GM10248 (cell line): ENCODE measurements around the gene BTF3L4.
A peak's percentile ranks its signal among the peaks of the same experiment; 100 is the strongest.

Source experiments
- CTCF ChIA-PET: fragments of 300-600 bp; sonication (Branson Sonifier 250); formaldehyde crosslinking; extraction: SDS; loops from one replicate; lab custom pipeline; 2021; ENCODE audit warnings: antibody characterized with exemption; lab: Yijun Ruan, JAX
- POLR2A ChIA-PET: fragments of 350-650 bp; sonication (Branson Sonifier 250); formaldehyde crosslinking; extraction: SDS; loops from one replicate; lab custom pipeline; 2020; ENCODE audit warnings: antibody characterized with exemption; lab: Yijun Ruan, JAX
- DNase-seq: peaks from one replicate; pipeline ENCODE4 v3.0.0; 2012; ENCODE audit errors: extremely low spot score
- CTCF ChIP-seq: IDR thresholded peaks from 2 replicates; pipeline ENCODE4 v1.5.1; 2012; ENCODE audit warnings: mild to moderate bottlenecking, low read depth; ENCODE audit errors: extremely low read depth, missing control alignments, control extremely low read depth

BTF3L4 gene

GRCh38 chr1:52056163-52056936, at the start of gene BTF3L4:
Gene BTF3L4, plus strand, starts transcription at chr1:52056295. Its CDS starts 3,553 bp downstream, at chr1:52059848.
- ChIA-PET CTCF (interaction anchor here (2.3 kb wide), 2 partner anchors 13 to 27 kb away, joined by 6 to 8 read pairs; no protein-coding TSS in a partner anchor), POLR2A (interaction anchor here (0.7 to 1.1 kb wide), 3 partner anchors 9 to 268 kb away, joined by 3 to 4 read pairs (median 3); no protein-coding TSS in a partner anchor)
- peak; percentile 92 for DNase-seq
- TF ChIP-seq CTCF: no peak

GRCh38 chr1:52007215-52008002, 48.7 kb upstream of the BTF3L4 start:
- ChIA-PET CTCF (interaction anchor here (1.3 kb wide), 1 partner anchor 110 kb away, joined by 7 read pairs; no protein-coding TSS in a partner anchor), POLR2A (no interaction called here)
- TF ChIP-seq CTCF: no peak
- DNase-seq: no peak

- no peak for DNase-seq
- CTCF ChIA-PET: interaction anchor here (1.1 kb wide), 1 partner anchor 9 kb away, joined by 3 read pairs; no protein-coding TSS in a partner anchor
- POLR2A ChIA-PET: no interaction called here
- no peak for TF ChIP-seq CTCF
These were observed 47.9 kb upstream of the BTF3L4 start for GRCh38 chr1:52008071-52008809.

GRCh38 chr1:52022133-52022532, 34.0 kb upstream of the BTF3L4 start:
- POLR2A ChIA-PET: no interaction called here
- CTCF ChIA-PET: interaction anchor here (1.2 to 1.6 kb wide), 2 partner anchors 15 to 126 kb away, joined by 3 to 4 read pairs; no protein-coding TSS in a partner anchor
- no peak for DNase-seq
- TF ChIP-seq CTCF: no peak

GRCh38 chr1:52026278-52026677, 29.8 kb upstream of the BTF3L4 start:
- POLR2A ChIA-PET: no interaction called here
- no peak for TF ChIP-seq CTCF

More at GRCh38 chr1:52026278-52026677, 29.8 kb upstream of the BTF3L4 start:
- DNase-seq: no peak
- CTCF ChIA-PET: no interaction called here
